Ramos (cell line): ENCODE measurements around the gene KCTD13.
"Not testable (repeated sequence)": the region's sequence is repeated elsewhere in the genome, so short reads cannot be mapped to it uniquely, and the experiment has no call there.

ENCODE experiments used
- in situ Hi-C: fragments of 300-500 bp; cut with MboI; formaldehyde crosslinking; loops from one replicate; pipeline ENCODE4 v1.14.3; 2022; ENCODE audit warnings: low sequenced_read_pairs; ENCODE audit not compliant: unreplicated experiment

KCTD13 gene

GRCh38 chr16:29889372-29889771 lies 36.7 kb downstream of the KCTD13 start:
- in situ Hi-C loops: not testable (repeated sequence)

GRCh38 chr16:29883987-29884386 lies 42.0 kb downstream of the KCTD13 start:
- in situ Hi-C loops: no loop called here

GRCh38 chr16:29881050-29881449 lies 45.0 kb downstream of the KCTD13 start:
- in situ Hi-C loops: no loop called here

GRCh38 chr16:29878172-29878571 lies 47.9 kb downstream of the KCTD13 start:
- in situ Hi-C loops: no loop called here

- in situ Hi-C loops: no loop called here
Observed at GRCh38 chr16:29877266-29877961, 48.6 kb downstream of the KCTD13 start.

GRCh38 chr16:29876594-29877249 lies 49.3 kb downstream of the KCTD13 start:
- in situ Hi-C loops: no loop called here

- in situ Hi-C loops: no loop called here
Observed at GRCh38 chr16:29876217-29876593, 49.8 kb downstream of the KCTD13 start.

GRCh38 chr16:29875206-29875605 lies 50.8 kb downstream of the KCTD13 start:
- in situ Hi-C loops: no loop called here

- in situ Hi-C loops: no loop called here
Observed at GRCh38 chr16:29873319-29873718, 52.7 kb downstream of the KCTD13 start.

- in situ Hi-C loops: no loop called here
Observed at GRCh38 chr16:29871822-29872546, 54.0 kb downstream of the KCTD13 start.

- in situ Hi-C loops: not testable (repeated sequence)
Observed at GRCh38 chr16:29869067-29869466, 57.0 kb downstream of the KCTD13 start.

- in situ Hi-C loops: no loop called here
Observed at GRCh38 chr16:29868396-29869009, 57.5 kb downstream of the KCTD13 start.

GRCh38 chr16:29864205-29864604 lies 61.8 kb downstream of the KCTD13 start:
- in situ Hi-C loops: no loop called here

GRCh38 chr16:29863669-29863984 lies 62.4 kb downstream of the KCTD13 start:
- in situ Hi-C loops: no loop called here

GRCh38 chr16:29862884-29863668 lies 63.0 kb downstream of the KCTD13 start, which contains the start of gene CDIPT:
Gene CDIPT, minus strand, starts transcription at chr16:29863226. Its CDS starts 369 bp downstream, at chr16:29862857.
- in situ Hi-C loops: no loop called here

- in situ Hi-C loops: no loop called here
Observed at GRCh38 chr16:29862383-29862883, 63.6 kb downstream of the KCTD13 start.

- in situ Hi-C loops: no loop called here
Observed at GRCh38 chr16:29860218-29860617, 65.8 kb downstream of the KCTD13 start.

- in situ Hi-C loops: no loop called here
Observed at GRCh38 chr16:29858974-29859373, 67.1 kb downstream of the KCTD13 start.

GRCh38 chr16:29858149-29858849 lies 67.7 kb downstream of the KCTD13 start:
- in situ Hi-C loops: no loop called here
